Central memory CD4-positive, alpha-beta T cell (primary cell): ENCODE data around the gene CECR2.

Experiments used
- DNase-seq: peaks from one replicate; pipeline ENCODE4 v3.0.0; 2022

CECR2 gene

DNA sequence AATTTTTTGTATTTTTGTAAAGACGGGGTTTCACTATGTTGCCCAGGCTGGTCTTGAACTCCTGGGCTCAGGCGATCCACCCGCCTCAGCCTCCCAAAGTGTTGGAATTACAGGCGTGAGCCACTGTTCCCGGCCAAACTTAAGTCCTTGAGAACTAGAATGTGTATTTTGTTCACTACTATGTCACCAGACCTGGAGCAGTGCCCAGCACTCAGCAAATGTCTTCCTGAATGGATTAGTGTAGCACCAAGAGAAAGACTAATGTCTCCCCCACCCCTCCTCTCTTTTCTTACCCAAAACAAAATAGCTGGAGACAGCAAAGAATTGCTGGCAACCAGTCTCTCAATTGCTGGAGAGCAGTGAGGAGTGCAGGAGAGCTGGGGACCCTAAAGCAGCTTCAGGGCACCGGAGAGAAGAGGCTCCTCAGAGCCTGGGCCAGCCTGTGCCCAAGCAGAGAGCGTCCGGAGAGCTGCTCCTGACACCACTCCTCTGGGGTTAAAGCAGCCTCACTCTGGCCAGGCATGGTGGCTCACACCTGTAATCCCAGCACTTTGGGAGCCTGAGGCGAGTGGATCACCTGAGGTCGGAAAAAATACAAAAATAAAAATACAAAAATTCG, 209.0 kb downstream of the CECR2 start:
- DNase-seq = no peak

DNA sequence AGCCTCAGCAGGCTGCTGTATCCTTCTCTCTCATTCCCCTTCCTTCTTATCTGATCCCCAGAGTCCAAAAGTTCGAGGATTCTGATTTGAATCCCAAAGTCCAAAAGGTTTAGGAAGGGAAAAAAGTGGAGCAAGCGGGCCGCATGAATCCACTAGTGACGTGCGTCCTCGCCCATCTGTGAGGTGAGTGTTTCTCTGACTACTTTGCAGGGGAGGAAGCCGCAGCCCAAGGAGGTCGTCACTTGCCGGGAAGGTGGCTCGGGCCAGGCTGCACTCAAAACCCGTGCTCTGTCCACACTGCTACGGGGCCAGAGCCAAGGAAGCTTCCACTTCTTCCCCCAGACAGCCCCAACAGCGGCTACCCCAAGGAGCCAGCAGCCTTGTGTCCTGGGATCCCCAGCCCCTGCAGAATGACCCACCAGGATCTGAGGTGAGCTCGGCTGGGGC, 210.3 kb downstream of the CECR2 start:
- no peak for DNase-seq

DNA sequence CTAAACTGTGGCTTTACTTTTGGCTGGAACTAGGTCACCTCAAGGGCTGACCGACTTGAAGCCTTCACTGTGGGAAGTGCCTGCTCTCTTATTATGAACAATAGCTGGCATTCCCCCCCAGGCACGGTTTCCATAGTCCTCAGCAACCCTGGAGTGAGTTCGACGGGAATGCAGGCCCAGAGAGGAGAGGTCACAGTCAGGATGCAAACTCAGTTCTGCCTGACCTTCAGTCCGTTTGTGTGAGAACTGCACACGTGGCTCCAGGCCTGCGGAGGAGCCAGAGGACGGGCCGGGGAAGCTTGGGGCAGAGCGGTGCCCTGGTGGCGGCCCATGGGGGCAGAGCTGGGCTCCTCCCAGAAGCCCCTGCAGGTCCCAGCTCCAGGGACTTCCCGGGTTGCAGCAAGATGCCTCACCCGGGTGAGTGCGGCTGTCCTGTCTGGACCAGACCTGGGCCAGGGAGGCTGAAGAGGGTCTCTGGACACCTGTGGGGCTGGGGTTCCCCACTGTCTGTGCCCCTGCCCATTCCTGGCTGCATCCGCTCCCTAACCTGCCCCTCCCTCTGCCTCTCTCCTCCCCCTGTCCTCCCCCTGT, 211.3 kb downstream of the CECR2 start:
- DNase-seq = no peak

DNA sequence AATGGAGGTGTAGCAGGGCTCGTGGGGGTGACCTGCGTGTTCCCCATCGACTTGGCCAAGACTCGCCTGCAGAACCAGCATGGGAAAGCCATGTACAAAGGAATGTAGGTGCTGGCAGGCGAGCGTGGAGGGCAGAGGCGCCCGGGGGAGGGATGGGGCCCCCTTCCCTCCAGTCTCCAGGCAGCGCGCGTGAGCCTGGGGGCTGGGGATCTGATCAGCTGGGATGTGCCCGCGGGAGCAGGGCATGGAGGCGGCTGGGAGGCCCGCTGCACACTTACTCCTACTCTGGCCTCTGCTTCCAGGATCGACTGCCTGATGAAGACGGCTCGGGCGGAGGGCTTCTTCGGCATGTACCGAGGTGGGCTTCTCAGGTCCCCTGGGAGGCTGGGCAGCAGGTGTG, 211.8 kb downstream of the CECR2 start:
- DNase-seq = no peak

DNA sequence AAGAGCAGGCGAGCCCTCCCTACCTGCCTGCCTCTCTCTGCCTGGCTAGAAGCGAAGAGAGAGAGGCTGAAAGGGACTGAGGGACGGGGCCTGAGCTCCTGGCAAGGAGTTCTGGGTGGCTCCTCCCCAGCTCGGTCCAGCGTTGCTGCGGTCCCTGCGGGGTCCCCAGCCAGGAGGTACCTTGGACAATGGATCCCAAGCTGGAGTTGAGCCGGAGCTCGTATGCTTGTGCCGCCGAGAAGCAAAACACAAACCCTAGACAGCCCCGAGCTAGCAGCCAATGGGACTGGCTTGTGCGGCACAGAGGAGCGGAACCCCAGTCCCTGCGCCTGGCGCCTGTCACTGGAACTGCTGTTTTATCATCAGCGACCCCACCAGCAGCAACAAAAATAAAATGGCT, 212.4 kb downstream of the CECR2 start:
- DNase-seq = no peak

- no peak for DNase-seq
Measured at GRCh38 chr22:17583151-17583550, 213.9 kb downstream of the CECR2 start.

DNA sequence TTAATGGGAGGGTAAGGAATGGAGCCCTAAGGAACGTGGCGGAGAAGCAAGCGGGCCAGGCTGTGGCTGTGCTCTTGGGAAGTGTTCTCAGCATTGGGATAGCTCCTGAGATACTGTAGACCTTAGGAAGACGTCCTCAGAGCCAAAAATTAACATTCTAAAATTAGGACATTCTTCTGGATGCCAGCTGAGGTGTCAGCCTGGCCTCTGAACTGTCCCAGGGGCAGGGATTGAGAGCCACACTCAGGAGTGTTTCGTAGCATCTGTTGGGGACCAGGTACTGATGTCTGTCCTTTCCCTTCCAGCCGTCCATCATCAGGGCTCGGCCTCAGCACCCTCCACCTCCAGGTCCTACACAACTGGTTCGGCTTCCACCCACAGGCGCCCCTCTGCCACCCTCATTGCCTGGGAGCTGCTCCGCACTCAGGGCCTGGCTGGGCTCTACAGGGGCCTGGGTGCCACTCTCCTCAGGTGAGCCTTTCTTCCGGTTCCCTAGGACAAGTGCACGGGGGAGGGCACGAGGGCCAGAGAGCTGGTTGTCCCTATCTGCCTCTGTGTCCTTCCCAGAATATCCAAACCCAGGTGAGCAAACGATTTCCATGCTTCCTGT, 217.7 kb downstream of the CECR2 start:
- no peak for DNase-seq

GRCh38 chr22:17587629-17588028, 218.4 kb downstream of the CECR2 start:
- no peak for DNase-seq

DNA sequence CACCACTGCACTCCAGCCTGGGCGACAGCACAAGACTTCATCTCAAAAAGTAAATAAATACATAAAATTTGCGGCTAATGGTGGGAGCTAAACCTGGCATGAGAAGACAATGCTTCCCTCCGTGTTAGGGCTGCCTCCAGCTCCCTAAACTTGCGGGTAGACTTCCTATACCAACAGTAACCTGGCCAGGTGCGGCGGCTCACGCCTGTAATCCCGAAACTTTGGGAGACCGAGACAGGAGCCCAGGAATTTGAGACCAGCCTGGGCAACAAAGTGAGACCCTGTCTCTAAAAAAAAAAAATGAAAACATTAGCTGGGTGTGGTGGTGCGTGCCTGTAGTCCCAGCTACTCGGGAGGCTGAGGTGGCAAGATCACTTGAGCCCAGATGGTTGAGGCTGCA, 219.3 kb downstream of the CECR2 start:
- DNase-seq = no peak

DNA sequence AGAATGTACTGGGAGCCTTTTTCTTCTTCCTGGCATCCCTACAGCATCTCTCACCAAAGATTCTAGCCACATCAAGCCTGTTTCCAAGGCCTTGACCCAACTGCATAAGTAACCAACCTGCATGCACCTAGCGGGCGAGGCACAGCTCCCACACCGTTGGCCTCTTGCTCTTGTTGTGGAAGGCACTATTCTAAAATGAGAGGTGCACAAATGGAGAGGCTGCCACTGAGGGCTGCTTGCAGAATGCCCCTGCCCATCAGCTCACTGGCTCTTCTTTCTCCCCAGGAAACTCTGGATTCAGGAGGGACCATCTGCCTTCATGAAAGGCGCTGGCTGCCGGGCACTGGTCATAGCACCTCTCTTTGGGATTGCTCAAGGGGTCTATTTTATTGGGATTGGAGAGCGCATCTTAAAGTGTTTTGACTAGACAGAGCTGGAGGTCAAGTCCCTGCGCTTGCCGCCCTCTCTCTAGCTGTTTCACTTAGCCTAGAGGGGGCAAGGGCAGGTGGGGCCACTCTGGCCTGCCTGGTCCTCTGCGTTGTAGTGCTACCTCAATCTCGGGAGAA, 220.6 kb downstream of the CECR2 start:
- no peak for DNase-seq

GRCh38 chr22:17590586-17590985, 221.3 kb downstream of the CECR2 start:
- DNase-seq = no peak

- DNase-seq = no peak
Measured at GRCh38 chr22:17592201-17592600, 222.9 kb downstream of the CECR2 start.

DNA sequence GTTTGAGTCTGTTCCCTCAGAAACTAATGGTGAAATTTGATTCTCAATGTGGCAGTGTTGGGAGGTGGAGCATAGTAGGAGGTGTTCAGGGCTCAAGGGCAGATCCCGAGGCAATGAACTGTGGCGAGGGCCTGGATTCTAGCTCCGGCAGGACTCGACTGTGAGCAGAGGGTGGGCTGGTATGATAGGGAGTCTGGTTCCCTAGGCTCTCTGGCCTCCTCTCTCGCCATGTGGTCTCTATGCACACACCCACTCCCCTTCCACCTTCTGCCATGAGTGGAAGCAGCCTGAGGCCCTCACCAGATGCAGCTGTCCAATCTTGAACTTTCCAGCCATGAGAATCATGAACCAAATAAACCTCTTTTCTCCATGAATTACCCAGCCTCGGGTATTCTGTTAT, 227.0 kb downstream of the CECR2 start:
- no peak for DNase-seq

- no peak for DNase-seq
Measured at GRCh38 chr22:17597217-17597616, 228.0 kb downstream of the CECR2 start.

- no peak for DNase-seq
Measured at GRCh38 chr22:17598318-17598717, 229.1 kb downstream of the CECR2 start.

DNA sequence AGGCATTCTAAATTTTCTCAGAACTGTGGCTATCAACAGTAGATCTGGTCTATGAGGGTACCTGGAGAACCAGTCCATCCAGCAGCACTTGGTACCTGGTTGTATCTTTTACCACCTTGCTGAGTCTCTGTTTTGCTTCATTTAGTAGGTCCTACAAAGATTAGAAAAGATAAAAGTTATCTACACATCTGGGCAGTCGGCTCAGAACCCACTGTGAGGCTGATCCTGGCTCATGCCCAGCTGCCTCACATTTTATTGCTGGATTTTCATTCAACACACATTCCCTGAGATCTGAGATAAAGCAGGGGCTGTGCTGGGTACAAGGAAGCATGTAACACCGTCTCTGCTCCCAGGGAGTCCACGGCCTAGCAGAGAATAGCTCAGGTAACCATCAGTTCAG, 231.8 kb downstream of the CECR2 start:
- DNase-seq = no peak

GRCh38 chr22:17603668-17604067, 234.4 kb downstream of the CECR2 start:
- no peak for DNase-seq

DNA sequence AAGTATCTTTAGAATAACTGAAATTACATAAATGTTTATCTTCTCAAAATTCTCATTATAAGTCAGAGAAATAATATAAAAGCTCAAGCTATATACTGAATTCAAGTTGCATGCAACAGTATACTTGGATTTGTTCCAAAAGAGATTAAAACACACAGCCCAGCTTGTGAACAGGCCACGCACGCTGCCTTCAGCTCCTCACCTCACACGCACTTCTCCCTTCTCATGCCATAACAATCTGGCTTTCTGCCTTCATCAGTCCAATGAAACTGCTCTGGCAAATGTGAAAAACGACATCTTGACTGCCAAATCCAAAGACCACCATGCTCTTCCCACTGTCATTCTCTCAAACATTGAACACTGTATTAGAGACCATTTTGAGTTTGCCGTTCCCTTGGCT, 237.2 kb downstream of the CECR2 start:
- no peak for DNase-seq
